Fibroblast of lung (primary cell): ENCODE results near the gene TOX3. TPM values are rescaled to one million over a fixed set of nuclear protein-coding genes. Genes with fewer than 3 reads are reported as not detected.

ENCODE experiments used
- DNase-seq, 2 donors: peaks; one replicate each; pipeline versions ENCODE4 v3.0.0 to v3.0.0-alpha.2; 2010; ENCODE audit warnings: low read depth in 2 of 2
- H2AFZ ChIP-seq: 2 replicates; pipeline ENCODE4 v1.5.1; 2012; ENCODE audit warnings: low read length, control low read depth, inconsistent platforms
- H3K27ac ChIP-seq: 2 replicates; pipeline ENCODE4 v1.5.1; 2011; ENCODE audit warnings: low read length, control low read depth; ENCODE audit not compliant: insufficient read depth
- H3K27me3 ChIP-seq: 2 replicates; pipeline ENCODE4 v1.5.1; 2011; ENCODE audit warnings: mild to moderate bottlenecking, low read length; ENCODE audit not compliant: control insufficient read depth, insufficient read depth
- H3K36me3 ChIP-seq: 2 replicates; pipeline ENCODE4 v1.5.1; 2011; ENCODE audit warnings: low read length; ENCODE audit not compliant: control insufficient read depth, insufficient read depth
- H3K4me1 ChIP-seq: 2 replicates; pipeline ENCODE4 v1.5.1; 2011; ENCODE audit warnings: low read length; ENCODE audit not compliant: control insufficient read depth, insufficient read depth; ENCODE audit errors: extremely low read depth
- H3K4me2 ChIP-seq: 2 replicates; pipeline ENCODE4 v1.5.1; 2011; ENCODE audit warnings: low read length, control low read depth; ENCODE audit not compliant: insufficient read depth; ENCODE audit errors: extremely low read depth
- H3K4me3 ChIP-seq, 4 experiments: fragments of 200-600 bp in 1 of 4; sonication (generic) in 1 of 4; replicated peaks in 1 of 4; 2 replicates each; pipeline ENCODE4 v1.5.1; 2011 to 2016; ENCODE audit warnings: low read length in 4 of 4, low read depth in 3 of 4, mild to moderate bottlenecking in 3 of 4, control low read depth in 2 of 4, inconsistent platforms in 1 of 4, mixed read lengths in 1 of 4; ENCODE audit not compliant: insufficient read depth in 1 of 4; ENCODE audit errors: control extremely low read depth in 1 of 4
- H3K79me2 ChIP-seq: 2 replicates; pipeline ENCODE4 v1.5.1; 2012; ENCODE audit warnings: mild to moderate bottlenecking, low read length, inconsistent platforms; ENCODE audit not compliant: control insufficient read depth, insufficient read depth
- H3K9ac ChIP-seq: 2 replicates; pipeline ENCODE4 v1.5.1; 2011; ENCODE audit warnings: mild to moderate bottlenecking, low read length, control low read depth; ENCODE audit not compliant: insufficient read depth
- H3K9me3 ChIP-seq: 2 replicates; pipeline ENCODE4 v1.5.1; 2012; ENCODE audit warnings: low read depth, low read length; ENCODE audit not compliant: control insufficient read depth, insufficient read depth
- H4K20me1 ChIP-seq: 2 replicates; pipeline ENCODE4 v1.5.1; 2011; ENCODE audit warnings: low read length; ENCODE audit not compliant: control insufficient read depth, insufficient read depth; ENCODE audit errors: extremely low read depth
- EZH2 ChIP-seq: IDR thresholded peaks from 2 replicates; pipeline ENCODE4 v1.5.1; 2012; ENCODE audit warnings: low read length, control low read depth, mild to moderate bottlenecking; ENCODE audit errors: missing control alignments
- polyA plus RNA-seq, 2 donors: library from polyadenylated mRNA; depleted of rRNA in 1 of 2; stranded (reverse) in 1 of 2; unstranded in 1 of 2; fragments of >200 nt; gene quantifications; 2 replicates each; pipeline ENCODE4 v1.2.1, GENCODE V29; 2011 to 2012; ENCODE audit warnings: missing spikeins in 1 of 2
- total RNA-seq: library from RNA; depleted of rRNA; stranded (reverse); fragments of >200 nt; gene quantifications from 2 replicates; pipeline ENCODE4 v1.2.1, GENCODE V29; 2014
- TF ChIP-seq, protein P1 (sequence below), 2 donors: IDR thresholded peaks in 1 of 2; conservative IDR thresholded peaks in 1 of 2; 1 replicate in 1 of 2; 2 replicates in 1 of 2; pipeline ENCODE4 v1.5.1; 2011 to 2012; ENCODE audit warnings: low read length in 2 of 2, control low read depth in 1 of 2, inconsistent platforms in 1 of 2, low read depth in 1 of 2, mild to moderate bottlenecking in 1 of 2

The TOX3 gene
- total and polyA plus RNA-seq, 2 donors (not counting 1 experiment from before 2014, with no cell fraction given): not detected

DNA sequence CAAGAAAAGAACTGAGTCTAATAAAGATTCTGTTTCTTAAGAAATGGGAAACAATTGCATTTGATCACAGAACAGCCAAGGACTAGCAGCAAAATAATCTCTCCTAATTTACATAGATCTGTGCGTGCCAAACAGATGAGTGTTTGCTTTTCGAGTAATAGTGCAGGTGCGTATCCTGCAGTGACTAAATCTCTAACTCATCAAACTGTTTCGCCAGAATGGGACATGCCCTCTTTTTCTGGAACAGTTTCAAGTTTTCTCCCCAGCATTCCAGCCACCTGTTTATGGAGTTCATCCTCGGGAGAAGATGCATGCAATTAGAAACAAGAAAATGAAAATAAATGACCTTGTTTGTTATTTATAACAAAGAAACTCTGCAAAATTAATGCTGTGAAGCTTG is 5.7 kb upstream of the TOX3 start:
- Histone ChIP-seq H3K4me3 (no peak overlapping the region), H3K36me3 (no peaks in the 10 kb centered on the region), H3K27me3 (no peaks in the 10 kb centered on the region), H3K9ac (no peak overlapping the region), H3K27ac (no peak overlapping the region), H4K20me1 (no peaks in the 10 kb centered on the region), H2AFZ (no peak overlapping the region), H3K9me3 (no peaks in the 10 kb centered on the region), H3K4me2 (no peak overlapping the region), H3K4me1 (no peaks in the 10 kb centered on the region), H3K79me2 (no peaks in the 10 kb centered on the region)
- no peak for TF ChIP-seq EZH2
- TF ChIP-seq, protein P1, sequence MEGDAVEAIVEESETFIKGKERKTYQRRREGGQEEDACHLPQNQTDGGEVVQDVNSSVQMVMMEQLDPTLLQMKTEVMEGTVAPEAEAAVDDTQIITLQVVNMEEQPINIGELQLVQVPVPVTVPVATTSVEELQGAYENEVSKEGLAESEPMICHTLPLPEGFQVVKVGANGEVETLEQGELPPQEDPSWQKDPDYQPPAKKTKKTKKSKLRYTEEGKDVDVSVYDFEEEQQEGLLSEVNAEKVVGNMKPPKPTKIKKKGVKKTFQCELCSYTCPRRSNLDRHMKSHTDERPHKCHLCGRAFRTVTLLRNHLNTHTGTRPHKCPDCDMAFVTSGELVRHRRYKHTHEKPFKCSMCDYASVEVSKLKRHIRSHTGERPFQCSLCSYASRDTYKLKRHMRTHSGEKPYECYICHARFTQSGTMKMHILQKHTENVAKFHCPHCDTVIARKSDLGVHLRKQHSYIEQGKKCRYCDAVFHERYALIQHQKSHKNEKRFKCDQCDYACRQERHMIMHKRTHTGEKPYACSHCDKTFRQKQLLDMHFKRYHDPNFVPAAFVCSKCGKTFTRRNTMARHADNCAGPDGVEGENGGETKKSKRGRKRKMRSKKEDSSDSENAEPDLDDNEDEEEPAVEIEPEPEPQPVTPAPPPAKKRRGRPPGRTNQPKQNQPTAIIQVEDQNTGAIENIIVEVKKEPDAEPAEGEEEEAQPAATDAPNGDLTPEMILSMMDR (conservative IDR thresholded peaks at IDR 0.05 in 1 of 2, IDR thresholded peaks at IDR 0.05 in 1 of 2; ENCODE audit: low read depth in 1 of 2, low read length in 2 of 2): no peak
- DNase-seq: peak in 1 of 2 donors; percentile 1

DNA sequence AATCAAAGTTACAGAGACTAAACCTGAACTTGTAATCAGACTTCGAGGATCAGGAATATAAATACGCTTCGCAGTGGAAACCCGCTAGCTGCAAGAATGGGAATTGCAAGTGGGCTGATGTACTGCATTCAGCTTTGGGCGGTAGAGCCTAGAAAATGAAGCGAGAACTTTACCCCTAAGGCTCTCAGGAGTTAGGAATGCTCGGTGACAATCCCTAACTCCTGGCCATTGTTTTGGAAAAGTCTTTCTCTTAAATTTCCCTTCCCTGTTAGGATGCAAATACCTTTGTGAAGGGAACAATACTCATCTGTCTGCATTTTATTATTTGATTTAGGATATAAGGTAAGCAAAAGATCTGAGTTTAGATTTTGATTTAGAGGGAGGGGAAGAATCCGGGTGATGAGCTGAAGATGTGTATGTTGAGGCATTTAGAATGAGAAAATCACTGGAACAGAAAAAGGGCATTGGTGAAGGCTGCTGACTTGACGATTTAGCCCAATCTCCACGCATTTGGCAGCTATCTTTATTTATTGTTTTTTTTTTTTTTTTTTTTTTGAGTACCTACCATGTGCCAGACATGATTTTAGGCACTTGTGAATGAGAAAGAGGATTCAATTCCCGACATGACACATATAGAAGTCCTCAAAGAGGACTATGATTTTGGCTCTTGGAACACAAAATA is 2.2 kb upstream of the TOX3 start:
- Histone ChIP-seq H3K36me3 (no peaks in the 10 kb centered on the region), H3K9me3 (no peaks in the 10 kb centered on the region), H3K4me2 (no peak overlapping the region), H3K4me3 (no peak overlapping the region), H3K27me3 (peaks cover 5% of the 10 kb centered on the region), H3K79me2 (no peaks in the 10 kb centered on the region), H3K4me1 (no peaks in the 10 kb centered on the region), H3K9ac (no peak overlapping the region), H3K27ac (no peak overlapping the region), H4K20me1 (no peaks in the 10 kb centered on the region), H2AFZ (no peak overlapping the region)
- peak in 1 of 2 donors; percentile 24 for DNase-seq
- TF ChIP-seq EZH2: no peak
- TF ChIP-seq, protein P1 (conservative IDR thresholded peaks at IDR 0.05 in 1 of 2, IDR thresholded peaks at IDR 0.05 in 1 of 2; ENCODE audit: low read depth in 1 of 2, low read length in 2 of 2): peak in 1 of 2 donors; percentile 62

DNA sequence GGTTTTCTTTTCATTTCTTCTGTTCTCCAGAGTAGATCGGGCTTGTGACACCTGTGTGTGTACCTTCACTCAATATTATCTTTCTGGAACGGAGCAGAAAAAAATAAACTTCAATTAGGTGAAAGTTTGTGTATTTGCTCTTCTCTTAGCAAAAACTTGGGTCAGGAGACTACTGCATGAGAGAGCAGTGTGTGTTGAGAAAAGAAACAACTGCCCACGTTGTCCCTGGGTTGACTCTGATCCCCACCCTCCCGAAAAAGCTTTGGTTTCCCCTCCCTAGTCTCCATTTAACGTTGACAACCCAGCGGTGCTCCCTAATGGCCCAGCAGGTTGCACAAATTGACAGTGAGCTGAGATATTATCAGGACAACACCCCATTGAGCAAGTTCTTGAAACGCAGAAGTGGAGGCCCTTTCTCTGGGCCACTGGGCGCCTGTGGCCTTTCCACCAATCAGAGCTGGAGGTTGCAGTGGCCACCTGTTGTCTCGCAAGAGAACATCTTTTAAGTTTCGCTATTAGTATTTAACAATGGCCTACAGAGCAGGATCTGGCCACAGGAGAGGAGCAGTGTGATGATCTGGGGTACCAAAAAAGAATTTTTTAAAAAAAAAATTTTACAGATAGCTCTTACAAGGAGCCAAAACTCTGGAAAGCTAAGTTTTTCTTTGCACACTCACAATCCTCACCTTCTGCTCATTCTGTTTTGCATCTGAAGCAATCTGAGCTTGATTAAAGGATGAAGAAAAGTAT is 1.5 kb upstream of the TOX3 start:
- DNase-seq: no peak
- Histone ChIP-seq H3K27ac (no peak overlapping the region), H4K20me1 (no peaks in the 10 kb centered on the region), H3K4me3 (no peak overlapping the region), H3K36me3 (no peaks in the 10 kb centered on the region), H3K27me3 (peaks cover 5% of the 10 kb centered on the region), H3K79me2 (no peaks in the 10 kb centered on the region), H3K9me3 (no peaks in the 10 kb centered on the region), H2AFZ (no peak overlapping the region), H3K4me1 (no peaks in the 10 kb centered on the region), H3K9ac (no peak overlapping the region), H3K4me2 (no peak overlapping the region)
- TF ChIP-seq EZH2: no peak
- TF ChIP-seq, protein P1 (conservative IDR thresholded peaks at IDR 0.05 in 1 of 2, IDR thresholded peaks at IDR 0.05 in 1 of 2; ENCODE audit: low read depth in 1 of 2, low read length in 2 of 2): no peak
